GM19452 (cell line): ENCODE data around the gene LRCH1.

Source experiments
- ATAC-seq: cut with Tn5 transposase; IDR thresholded peaks from one replicate; pipeline ENCODE4 v1.9.1; 2021; ENCODE audit not compliant: unreplicated experiment

LRCH1 gene

GRCh38 chr13:46686171-46686570, 133.2 kb downstream of the LRCH1 start:
- no peak for ATAC-seq

- ATAC-seq = no peak
Measured at GRCh38 chr13:46687810-46688209, 134.8 kb downstream of the LRCH1 start.

- ATAC-seq = no peak
Measured at GRCh38 chr13:46688306-46688705, 135.3 kb downstream of the LRCH1 start.

GRCh38 chr13:46698014-46698413, 145.0 kb downstream of the LRCH1 start:
- ATAC-seq = no peak

GRCh38 chr13:46698910-46699460, 146.0 kb downstream of the LRCH1 start:
- ATAC-seq = no peak

GRCh38 chr13:46712524-46712923, 159.6 kb downstream of the LRCH1 start:
- ATAC-seq = no peak

GRCh38 chr13:46715363-46715762, 162.4 kb downstream of the LRCH1 start:
- ATAC-seq = no peak

- ATAC-seq = no peak
Measured at GRCh38 chr13:46716821-46717220, 163.9 kb downstream of the LRCH1 start.

GRCh38 chr13:46717275-46717674, 164.3 kb downstream of the LRCH1 start:
- ATAC-seq = no peak

GRCh38 chr13:46717856-46718255, 164.9 kb downstream of the LRCH1 start:
- no peak for ATAC-seq

- ATAC-seq = no peak
Measured at GRCh38 chr13:46720189-46720588, 167.2 kb downstream of the LRCH1 start.

GRCh38 chr13:46721054-46721453, 168.1 kb downstream of the LRCH1 start:
- ATAC-seq = no peak

- no peak for ATAC-seq
Measured at GRCh38 chr13:46726347-46726746, 173.4 kb downstream of the LRCH1 start.

GRCh38 chr13:46728777-46729176, 175.8 kb downstream of the LRCH1 start:
- ATAC-seq = no peak

GRCh38 chr13:46731535-46731934, 178.6 kb downstream of the LRCH1 start:
- ATAC-seq = no peak

- no peak for ATAC-seq
Measured at GRCh38 chr13:46735425-46735824, 182.5 kb downstream of the LRCH1 start.

GRCh38 chr13:46736541-46737310, 183.8 kb downstream of the LRCH1 start:
- ATAC-seq = no peak

- ATAC-seq = no peak
Measured at GRCh38 chr13:46738055-46738454, 185.1 kb downstream of the LRCH1 start.

GRCh38 chr13:46738766-46739165, 185.8 kb downstream of the LRCH1 start:
- ATAC-seq = no peak

GRCh38 chr13:46739447-46740098, 186.6 kb downstream of the LRCH1 start:
- no peak for ATAC-seq

GRCh38 chr13:46743191-46743590, 190.2 kb downstream of the LRCH1 start:
- ATAC-seq = no peak

GRCh38 chr13:46745062-46745461, 192.1 kb downstream of the LRCH1 start:
- no peak for ATAC-seq
